Endodermal cell (in vitro differentiated cells): ENCODE data around the gene LRP2BP. TPM values are rescaled to one million over a fixed set of nuclear protein-coding genes. Genes with fewer than 3 reads are reported as not detected.

ENCODE experiments used
- DNase-seq: peaks from one replicate; pipeline ENCODE4 v3.0.0-alpha.2; 2017
- H3K27ac ChIP-seq: 2 replicates; pipeline ENCODE4 v1.5.1; 2013; ENCODE audit warnings: mild to moderate bottlenecking, low read depth, low read length, moderate library complexity
- H3K27me3 ChIP-seq: 2 replicates; pipeline ENCODE4 v1.6.1; 2013; ENCODE audit warnings: mild to moderate bottlenecking, low read length, moderate library complexity; ENCODE audit not compliant: insufficient read depth, control insufficient read depth, poor library complexity, severe bottlenecking
- H3K36me3 ChIP-seq: 2 replicates; pipeline ENCODE4 v1.7.0; 2013; ENCODE audit warnings: mild to moderate bottlenecking, low read length, moderate library complexity; ENCODE audit not compliant: control insufficient read depth, insufficient read depth
- H3K4me1 ChIP-seq: one replicate; pipeline ENCODE4 v1.7.0; 2013; ENCODE audit warnings: low read length; ENCODE audit not compliant: control insufficient read depth, insufficient read depth
- H3K4me3 ChIP-seq: 2 replicates; pipeline ENCODE4 v1.5.1; 2013; ENCODE audit warnings: mild to moderate bottlenecking, low read length, moderate library complexity
- H3K9ac ChIP-seq: 2 replicates; pipeline ENCODE4 v1.6.1; 2013; ENCODE audit warnings: mild to moderate bottlenecking, low read length, moderate library complexity; ENCODE audit not compliant: poor library complexity, severe bottlenecking; ENCODE audit errors: extremely low read depth
- H3K9me3 ChIP-seq: 2 replicates; pipeline ENCODE4 v1.6.1; 2013; ENCODE audit warnings: mild to moderate bottlenecking, low read length, moderate library complexity; ENCODE audit not compliant: control insufficient read depth
- H3K27ac Mint-ChIP-seq: 2 replicates; pipeline ENCODE4 v1.8.0; 2020; ENCODE audit warnings: mixed read lengths
- H3K27me3 Mint-ChIP-seq: 2 replicates; pipeline ENCODE4 v1.8.0; 2021; ENCODE audit warnings: mild to moderate bottlenecking, mixed read lengths; ENCODE audit not compliant: insufficient read depth
- H3K36me3 Mint-ChIP-seq: 2 replicates; pipeline ENCODE4 v1.8.0; 2020; ENCODE audit warnings: low read depth, mixed read lengths
- H3K4me1 Mint-ChIP-seq: 2 replicates; pipeline ENCODE4 v1.8.0; 2020; ENCODE audit warnings: mixed read lengths
- H3K4me3 Mint-ChIP-seq: 2 replicates; pipeline ENCODE4 v1.8.0; 2020; ENCODE audit warnings: mild to moderate bottlenecking, moderate library complexity, mixed read lengths
- H3K9me3 Mint-ChIP-seq: 2 replicates; pipeline ENCODE4 v1.8.0; 2020; ENCODE audit warnings: mild to moderate bottlenecking, mixed read lengths
- WGBS, 2 experiments: methylation state at CpG; one replicate each; pipeline versions ENCODE4 v1.1.5 to v1.1.7; 2013; ENCODE audit warnings: missing lambda C conversion rate in 2 of 2, mixed read lengths in 1 of 2; ENCODE audit not compliant: insufficient coverage in 1 of 2, insufficient read length in 1 of 2; 5-methylcytosine and 5-hydroxymethylcytosine counted together
- total RNA-seq, 2 donors: library from RNA; stranded (reverse); fragmentation: NEBNext Ultra II Directional in 1 of 2; extraction: Animal tissue kit (Norgen Biotek cat#: 25700) in 1 of 2; gene quantifications; 2 replicates in 1 of 2; 3 replicates in 1 of 2; pipeline ENCODE4 v1.2.1, GENCODE V29; 2021
- TF ChIP-seq, protein P1 (sequence below): fragments of 200-600 bp; sonication (generic); conservative IDR thresholded peaks from 2 replicates; pipeline ENCODE4 v1.5.0; 2021; ENCODE audit warnings: antibody characterized with exemption, mild to moderate bottlenecking

The LRP2BP gene
- total RNA-seq, 2 donors from 2014 or later, result 0.15 TPM; not detected in 1

DNA sequence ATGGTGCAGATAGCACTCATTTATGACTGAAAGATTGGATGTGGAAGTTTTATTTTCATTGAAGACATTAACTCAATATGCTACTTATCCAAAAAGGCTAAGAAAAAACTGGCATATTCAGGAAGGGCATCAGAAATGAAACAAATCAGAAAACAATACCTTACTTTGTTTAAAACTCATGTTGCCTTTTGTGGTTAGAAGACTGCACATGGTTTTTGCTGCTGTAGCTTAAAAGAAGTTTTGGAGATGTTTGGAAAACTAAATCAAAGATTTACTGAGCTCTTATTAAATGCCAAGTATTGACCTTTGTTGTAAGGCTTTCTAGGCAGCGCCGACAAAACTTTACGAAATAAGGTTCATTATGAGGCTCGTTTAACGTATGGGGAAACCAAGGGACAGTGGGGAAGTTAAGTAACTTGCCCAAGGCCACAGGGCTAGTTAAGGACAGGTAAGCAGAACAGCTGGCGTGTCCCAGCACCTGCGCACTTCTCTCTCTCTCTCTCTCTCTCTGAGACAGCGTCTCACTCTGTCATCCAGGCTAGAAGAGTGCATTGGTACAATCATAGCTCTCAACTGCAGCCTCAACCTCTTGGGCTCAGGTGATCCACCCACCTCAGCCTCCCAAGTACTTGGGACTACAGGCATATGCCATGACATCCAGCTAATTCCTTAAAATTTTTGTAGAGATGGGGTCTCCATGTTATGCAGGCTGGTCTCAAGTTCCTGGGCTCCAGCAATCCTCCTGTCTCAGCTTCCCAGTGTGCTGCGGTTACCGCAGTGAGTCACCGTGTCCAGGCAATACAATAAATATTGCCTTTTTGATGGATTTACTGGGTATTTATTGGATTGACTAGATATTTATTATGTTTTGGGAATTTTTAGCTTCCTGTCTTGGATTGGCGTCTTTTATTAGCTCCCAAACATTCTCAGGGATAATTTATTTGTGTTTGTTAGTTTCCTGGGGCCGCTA, 16.1 kb downstream of the LRP2BP start:
- TF ChIP-seq, protein P1, sequence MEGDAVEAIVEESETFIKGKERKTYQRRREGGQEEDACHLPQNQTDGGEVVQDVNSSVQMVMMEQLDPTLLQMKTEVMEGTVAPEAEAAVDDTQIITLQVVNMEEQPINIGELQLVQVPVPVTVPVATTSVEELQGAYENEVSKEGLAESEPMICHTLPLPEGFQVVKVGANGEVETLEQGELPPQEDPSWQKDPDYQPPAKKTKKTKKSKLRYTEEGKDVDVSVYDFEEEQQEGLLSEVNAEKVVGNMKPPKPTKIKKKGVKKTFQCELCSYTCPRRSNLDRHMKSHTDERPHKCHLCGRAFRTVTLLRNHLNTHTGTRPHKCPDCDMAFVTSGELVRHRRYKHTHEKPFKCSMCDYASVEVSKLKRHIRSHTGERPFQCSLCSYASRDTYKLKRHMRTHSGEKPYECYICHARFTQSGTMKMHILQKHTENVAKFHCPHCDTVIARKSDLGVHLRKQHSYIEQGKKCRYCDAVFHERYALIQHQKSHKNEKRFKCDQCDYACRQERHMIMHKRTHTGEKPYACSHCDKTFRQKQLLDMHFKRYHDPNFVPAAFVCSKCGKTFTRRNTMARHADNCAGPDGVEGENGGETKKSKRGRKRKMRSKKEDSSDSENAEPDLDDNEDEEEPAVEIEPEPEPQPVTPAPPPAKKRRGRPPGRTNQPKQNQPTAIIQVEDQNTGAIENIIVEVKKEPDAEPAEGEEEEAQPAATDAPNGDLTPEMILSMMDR, result no peak
- H3K9ac ChIP-seq, result no peak overlapping the region
- Mint-ChIP-seq H3K27ac (no peak overlapping the region), H3K27me3 (peaks cover 24% of the 10 kb centered on the region), H3K9me3 (peaks cover 19% of the 10 kb centered on the region), H3K36me3 (peaks cover 47% of the 10 kb centered on the region), H3K4me1 (no peaks in the 10 kb centered on the region), H3K4me3 (no peak overlapping the region)
- no peak overlapping the region for H3K4me3 ChIP-seq
- DNase-seq, result no peak
- H3K27ac ChIP-seq, result no peak overlapping the region
- no peaks in the 10 kb centered on the region for H3K4me1 ChIP-seq
- H3K36me3 ChIP-seq, result peaks cover 27% of the 10 kb centered on the region
- peaks cover 28% of the 10 kb centered on the region for H3K9me3 ChIP-seq
- peaks cover 8% of the 10 kb centered on the region for H3K27me3 ChIP-seq
- 96% methylated on average over 9 to 13 of the region's 13 CpGs for WGBS, 2 experiments

DNA sequence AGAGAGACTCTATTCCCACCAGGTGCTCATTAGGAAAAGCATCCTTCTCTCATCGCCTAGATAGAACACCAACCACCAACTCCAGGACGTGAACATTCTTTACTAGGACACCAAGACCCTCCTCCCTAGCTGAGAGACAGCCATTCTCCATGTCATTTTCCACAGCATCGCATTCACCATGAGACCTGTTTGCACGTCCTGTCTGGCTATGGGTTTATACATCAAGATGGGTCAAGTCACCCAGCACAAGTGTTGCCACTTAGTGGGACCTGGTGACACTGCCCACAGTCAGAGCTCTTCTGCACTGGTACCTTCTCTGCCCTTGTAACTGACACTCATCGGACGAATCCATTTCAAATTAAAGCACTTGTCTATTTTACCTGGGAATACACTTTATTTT, 17.5 kb downstream of the LRP2BP start:
- H3K4me3 Mint-ChIP-seq, result no peak overlapping the region
- H3K9me3 Mint-ChIP-seq, result peaks cover 19% of the 10 kb centered on the region
- H3K27ac Mint-ChIP-seq, result no peak overlapping the region
- WGBS, 2 experiments, result 82 to 83% methylated on average over 5 to 6 of the region's 6 CpGs
- H3K27me3 Mint-ChIP-seq, result peaks cover 28% of the 10 kb centered on the region
- H3K27ac ChIP-seq, result no peak overlapping the region
- H3K9me3 ChIP-seq, result peaks cover 28% of the 10 kb centered on the region
- no peak overlapping the region for H3K9ac ChIP-seq
- H3K36me3 ChIP-seq, result peaks cover 27% of the 10 kb centered on the region
- peaks cover 9% of the 10 kb centered on the region for H3K27me3 ChIP-seq
- no peaks in the 10 kb centered on the region for H3K4me1 ChIP-seq
- H3K4me1 Mint-ChIP-seq, result peaks cover 8% of the 10 kb centered on the region
- no peak overlapping the region for H3K4me3 ChIP-seq
- TF ChIP-seq, protein P1, result no peak
- DNase-seq, result no peak
- H3K36me3 Mint-ChIP-seq, result peaks cover 40% of the 10 kb centered on the region

DNA sequence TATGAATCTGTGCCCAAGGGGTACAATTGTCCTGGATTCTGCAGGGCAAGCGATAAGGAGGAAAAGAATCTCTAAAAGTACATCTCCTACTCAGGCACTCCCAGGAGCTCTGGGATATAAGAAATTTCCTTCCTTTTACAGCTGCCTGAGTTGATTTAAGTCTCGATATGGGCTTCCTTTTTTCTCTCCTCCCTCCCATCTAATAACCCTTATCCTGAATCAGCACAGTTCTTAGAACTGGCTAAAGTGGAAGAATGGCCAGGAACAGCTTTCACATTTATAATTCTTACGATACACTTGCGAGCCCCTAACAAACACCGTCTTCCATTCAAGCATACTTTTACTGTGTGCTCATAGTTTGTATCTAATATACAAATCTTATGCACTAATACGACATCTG, 21.2 kb downstream of the LRP2BP start:
- H3K36me3 ChIP-seq, result peaks cover 39% of the 10 kb centered on the region
- H3K27ac ChIP-seq, result no peak overlapping the region
- no peak for DNase-seq
- Mint-ChIP-seq H3K4me3 (no peak overlapping the region), H3K36me3 (peaks cover 48% of the 10 kb centered on the region), H3K9me3 (peaks cover 2% of the 10 kb centered on the region), H3K27ac (no peak overlapping the region), H3K4me1 (peaks cover 21% of the 10 kb centered on the region), H3K27me3 (peaks cover 50% of the 10 kb centered on the region)
- H3K9me3 ChIP-seq, result peaks cover 1% of the 10 kb centered on the region
- WGBS, 2 experiments, result 96 to 98% methylated on average over 5 to 6 of the region's 6 CpGs
- peaks cover 7% of the 10 kb centered on the region for H3K4me1 ChIP-seq
- H3K4me3 ChIP-seq, result no peak overlapping the region
- H3K9ac ChIP-seq, result no peak overlapping the region
- H3K27me3 ChIP-seq, result peaks cover 23% of the 10 kb centered on the region
- TF ChIP-seq, protein P1, result no peak
